ENCODE results near the gene ZBTB47. TPM values are rescaled to one million over a fixed set of nuclear protein-coding genes. Genes with fewer than 3 reads are reported as not detected.

ZBTB47 gene
- polyA plus RNA-seq, 1 donor from 2014 or later: 4.8 TPM

GRCh38 chr3:42714171-42714852 lies 60.8 kb downstream of the ZBTB47 start:
- no peaks in the 10 kb centered on the region for H3K9me2 ChIP-seq (ENCODE audit: insufficient read depth, low read length)
- H3K36me3 ChIP-seq (ENCODE audit: insufficient read depth, low read length): no peaks in the 10 kb centered on the region
- H2AFZ ChIP-seq (ENCODE audit: low read depth, low read length): no peak overlapping the region
- no peaks in the 10 kb centered on the region for H3K27me3 ChIP-seq (ENCODE audit: insufficient read depth, low read depth, low read length)
- no peaks in the 10 kb centered on the region for H4K20me1 ChIP-seq (ENCODE audit: insufficient read depth)
- H3K27ac ChIP-seq (ENCODE audit: low read length): no peak overlapping the region
- no peaks in the 10 kb centered on the region for H3F3A ChIP-seq (ENCODE audit: insufficient read depth, low read length, poor library complexity, severe bottlenecking)
- no peaks in the 10 kb centered on the region for H3K79me2 ChIP-seq (replicated peaks; ENCODE audit: insufficient read depth, low read length)
- H3K4me2 ChIP-seq (ENCODE audit: low read length): no peak overlapping the region
- H3K4me3 ChIP-seq (ENCODE audit: low read length): no peak overlapping the region
- H3K9ac ChIP-seq (ENCODE audit: low read length): no peak overlapping the region
- no peaks in the 10 kb centered on the region for H3K9me3 ChIP-seq (ENCODE audit: low read length)
- TF ChIP-seq RAD21 (conservative IDR thresholded peaks at IDR 0.05): no peak
- no peak for TF ChIP-seq REST (IDR thresholded peaks at IDR 0.05; ENCODE audit: borderline replicate concordance)
- TF ChIP-seq SMC3 (conservative IDR thresholded peaks at IDR 0.05; ENCODE audit: poor library complexity): no peak

Other genes starting within 250 kb of the ZBTB47 start
- not detected in 2 replicates for gene LYZL4, start 243.1 kb upstream of the ZBTB47 start, polyA plus RNA-seq
- gene VIPR1, start 151.1 kb upstream of the ZBTB47 start, polyA plus RNA-seq: 1.6 and 5.0 TPM in 2 replicates
- 82.4 and 93.6 TPM in 2 replicates for gene SEC22C, start 71.7 kb upstream of the ZBTB47 start, polyA plus RNA-seq
- 72.2 and 72.9 TPM in 2 replicates for gene SS18L2, start 62.8 kb upstream of the ZBTB47 start, polyA plus RNA-seq
- gene NKTR, start 53.0 kb upstream of the ZBTB47 start, polyA plus RNA-seq: 227 and 242 TPM in 2 replicates
- not detected in 2 replicates for gene KLHL40, start 31.8 kb downstream of the ZBTB47 start, polyA plus RNA-seq
- 0.60 TPM in 1 of 2 replicates, not detected in the other for gene HHATL, start 49.1 kb downstream of the ZBTB47 start, polyA plus RNA-seq
- gene CCDC13, start 119.6 kb downstream of the ZBTB47 start, polyA plus RNA-seq: 6.5 and 8.6 TPM in 2 replicates
- 303 and 350 TPM in 2 replicates for gene HIGD1A, start 150.8 kb downstream of the ZBTB47 start, polyA plus RNA-seq
- gene ACKR2, start 155.7 kb downstream of the ZBTB47 start, polyA plus RNA-seq: not detected in 2 replicates
- not detected in 2 replicates for gene CYP8B1, start 222.2 kb downstream of the ZBTB47 start, polyA plus RNA-seq